Astrocyte of the hippocampus (primary cell): Measurements from ENCODE around the gene ANKRD33.

ENCODE experiments used
- DNase-seq: peaks from one replicate; pipeline ENCODE4 v3.0.0; 2011; ENCODE audit warnings: low read depth, low spot score

Gene ANKRD33

DNA sequence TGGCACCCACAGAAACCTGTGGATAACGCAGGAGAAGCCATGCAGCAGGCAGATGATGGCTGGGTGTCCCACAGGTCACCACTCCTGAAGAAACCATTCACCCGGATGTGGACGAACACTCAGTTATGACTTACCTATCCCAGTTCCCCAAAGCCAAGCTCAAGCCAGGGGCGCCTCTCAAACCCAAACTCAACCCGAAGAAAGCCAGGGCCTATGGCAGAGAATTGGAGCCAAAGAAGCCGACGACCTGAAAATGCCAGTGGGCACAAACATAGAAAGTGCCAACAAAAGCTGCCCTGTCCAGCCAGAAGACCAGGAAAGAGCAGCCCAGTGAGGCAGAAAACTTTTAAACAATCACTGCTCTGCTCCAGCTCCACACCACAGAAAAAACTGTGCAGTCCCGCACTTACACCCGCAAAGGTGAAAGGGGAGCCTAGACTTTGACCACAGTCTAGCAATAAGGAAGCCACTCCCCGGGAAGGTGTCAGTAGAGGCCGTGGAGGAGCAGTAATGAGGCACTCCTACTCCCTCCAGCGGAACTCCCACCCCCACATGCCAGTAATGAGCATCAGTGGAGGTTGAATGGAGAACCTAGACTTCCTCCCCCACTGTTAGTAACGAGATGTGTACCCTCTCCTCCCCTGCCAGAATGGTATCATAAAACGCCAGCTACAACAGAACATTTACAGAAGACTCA, 13.4 kb downstream of the ANKRD33 start:
- DNase-seq: no peak

DNA sequence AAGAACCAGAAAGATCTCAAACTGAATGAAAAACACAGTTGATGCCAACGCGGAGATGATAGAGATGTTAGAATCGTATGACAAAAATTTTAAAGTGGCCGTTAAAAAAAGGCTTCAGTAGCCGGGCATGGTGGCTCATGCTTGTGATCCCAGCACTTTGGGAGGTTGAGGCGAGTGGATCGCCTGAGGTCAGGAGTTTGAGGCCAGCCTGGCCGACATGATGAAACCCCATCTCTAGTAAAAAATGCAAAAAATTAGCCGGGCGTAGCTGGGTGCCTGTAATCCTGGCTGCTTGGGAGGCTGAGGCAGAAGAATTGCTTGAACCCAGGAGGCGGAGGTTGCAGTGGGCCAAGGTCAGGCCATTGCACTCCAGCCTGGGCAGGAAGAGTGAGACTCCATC, 14.0 kb downstream of the ANKRD33 start:
- no peak for DNase-seq

DNA sequence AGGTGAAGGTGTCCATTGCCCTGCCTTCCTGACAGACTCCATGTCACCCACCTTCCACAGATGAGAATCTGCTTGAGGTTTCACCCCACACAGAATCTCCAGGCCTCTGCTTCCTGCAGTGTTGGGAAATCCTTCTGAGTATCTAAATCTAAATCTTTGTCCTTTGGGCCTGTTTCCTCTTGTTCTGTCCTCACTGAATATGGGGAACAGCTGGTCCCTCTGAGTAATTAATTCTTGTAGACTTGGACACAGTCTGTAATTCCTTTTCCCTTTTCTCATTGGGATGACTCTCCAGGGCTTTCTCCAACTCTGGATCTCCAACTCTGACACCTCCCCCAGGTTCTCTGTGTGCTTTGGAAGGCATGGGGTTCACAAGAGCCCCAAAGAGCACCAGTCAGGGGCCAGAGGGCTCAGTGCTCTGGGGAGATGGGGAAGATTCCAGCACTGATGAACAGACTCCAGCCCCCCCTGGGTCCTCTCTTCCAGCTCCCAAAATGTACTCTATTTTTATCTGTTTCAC, 17.1 kb downstream of the ANKRD33 start:
- no peak for DNase-seq

DNA sequence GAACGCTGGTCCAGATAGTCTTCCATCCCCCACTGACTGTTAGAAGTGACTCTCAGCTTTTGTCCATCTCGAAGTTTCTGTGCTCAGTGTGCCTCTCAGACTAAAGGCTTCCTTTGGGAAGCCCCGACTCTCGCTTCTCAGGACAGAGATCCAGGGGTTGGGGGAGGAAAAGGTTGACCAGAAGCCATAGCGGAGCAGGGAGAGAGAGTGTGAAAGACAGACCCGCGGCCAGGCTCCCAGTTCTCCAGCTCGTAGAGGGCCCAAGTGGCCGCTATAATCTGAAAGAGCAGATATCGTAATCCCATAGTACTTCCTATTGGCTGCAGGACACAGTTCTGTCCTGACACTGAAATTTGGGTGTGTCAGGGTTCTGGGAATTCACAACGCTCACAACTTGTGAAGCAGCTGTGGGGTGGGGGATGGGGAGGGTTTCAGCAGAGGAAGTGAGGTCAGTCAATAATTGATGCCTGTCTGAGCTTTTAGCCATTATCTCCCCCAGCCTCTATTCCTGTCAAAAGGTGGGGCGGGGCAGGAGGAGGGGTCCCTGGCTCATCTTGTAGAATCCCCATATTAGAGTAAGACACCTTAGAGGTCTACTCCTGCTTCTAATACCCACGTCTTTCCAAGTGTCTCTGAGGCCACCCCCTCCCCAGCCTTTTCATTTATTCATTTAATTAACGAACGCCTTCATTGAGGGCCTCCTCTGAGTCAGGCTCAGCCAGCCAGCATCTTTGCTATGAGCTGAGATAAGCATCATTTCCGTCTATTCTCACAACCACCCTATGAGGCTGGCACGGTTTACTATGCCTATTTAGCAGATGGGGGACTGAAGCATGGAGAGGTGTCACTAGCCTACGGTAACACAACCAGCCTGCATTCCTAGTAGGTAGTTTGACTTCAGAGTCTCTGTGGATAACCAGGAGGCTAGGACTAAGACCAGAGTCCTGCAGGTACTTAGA, 17.8 kb downstream of the ANKRD33 start:
- no peak for DNase-seq

DNA sequence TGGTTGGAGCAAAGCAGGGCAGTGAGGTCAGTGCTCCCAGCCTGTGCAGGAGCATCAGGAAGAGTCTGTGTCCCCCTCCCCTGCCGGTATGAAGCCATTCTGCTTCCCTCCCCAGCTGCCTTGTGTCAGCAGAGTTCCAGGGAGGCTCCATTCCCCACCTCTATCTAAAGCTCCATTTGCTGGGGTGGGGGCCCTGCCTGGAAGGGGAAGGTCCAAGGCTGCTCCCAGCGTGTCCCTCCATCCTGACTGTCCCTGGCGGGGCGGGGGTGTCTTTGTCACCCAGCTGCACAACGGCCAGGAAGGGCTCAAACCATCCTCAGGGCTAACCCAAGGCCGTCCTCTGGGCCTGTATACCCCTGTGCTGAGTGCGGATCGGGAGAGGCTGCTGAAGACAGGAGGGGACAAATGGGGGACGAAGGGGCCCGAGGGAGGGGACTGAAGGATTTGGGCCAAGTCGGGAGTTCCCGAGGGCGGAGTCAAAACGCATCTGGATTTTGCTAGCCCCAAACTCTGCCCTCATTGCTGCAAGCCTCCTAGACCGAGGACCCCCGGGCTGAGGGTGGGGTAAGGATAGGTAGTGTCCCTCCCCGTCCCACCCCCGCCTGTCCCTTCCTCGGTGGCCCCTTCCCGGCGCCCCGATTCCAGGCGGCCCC, 18.7 kb downstream of the ANKRD33 start:
- DNase-seq: no peak

DNA sequence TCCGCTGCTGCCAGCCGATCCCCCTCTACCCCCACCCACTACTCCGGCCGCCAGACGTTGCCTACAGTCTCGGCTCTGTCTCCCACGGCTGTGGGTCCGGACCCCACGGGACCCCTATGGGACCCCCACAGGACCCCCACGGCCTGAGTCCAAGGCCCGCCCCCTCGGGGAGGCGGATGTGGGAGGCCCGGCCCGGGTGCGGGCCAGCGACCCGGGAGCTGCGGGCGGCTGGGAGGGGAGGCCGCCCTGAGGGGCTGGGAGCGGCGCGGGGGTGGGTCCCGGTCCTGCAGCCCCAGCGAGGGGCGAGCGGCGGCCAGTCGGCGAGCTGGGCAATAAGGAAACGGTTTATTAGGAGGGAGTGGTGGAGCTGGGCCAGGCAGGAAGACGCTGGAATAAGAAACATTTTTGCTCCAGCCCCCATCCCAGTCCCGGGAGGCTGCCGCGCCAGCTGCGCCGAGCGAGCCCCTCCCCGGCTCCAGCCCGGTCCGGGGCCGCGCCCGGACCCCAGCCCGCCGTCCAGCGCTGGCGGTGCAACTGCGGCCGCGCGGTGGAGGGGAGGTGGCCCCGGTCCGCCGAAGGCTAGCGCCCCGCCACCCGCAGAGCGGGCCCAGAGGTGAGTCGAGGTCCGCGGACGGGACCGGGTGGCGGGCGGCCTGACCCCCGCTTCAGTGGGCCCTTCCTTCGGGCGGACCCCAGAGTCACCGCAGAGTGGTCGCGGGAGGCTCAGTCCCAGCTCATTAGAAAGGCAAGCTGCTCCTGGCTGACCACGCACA, 19.4 kb downstream of the ANKRD33 start, which contains the start of gene ACVRL1:
Gene ACVRL1, plus strand, starts transcription at position 422 of the 773 bp plus-strand sequence. CDS start 4,971 bp downstream, outside the sequence.
- DNase-seq: peak; percentile 45

DNA sequence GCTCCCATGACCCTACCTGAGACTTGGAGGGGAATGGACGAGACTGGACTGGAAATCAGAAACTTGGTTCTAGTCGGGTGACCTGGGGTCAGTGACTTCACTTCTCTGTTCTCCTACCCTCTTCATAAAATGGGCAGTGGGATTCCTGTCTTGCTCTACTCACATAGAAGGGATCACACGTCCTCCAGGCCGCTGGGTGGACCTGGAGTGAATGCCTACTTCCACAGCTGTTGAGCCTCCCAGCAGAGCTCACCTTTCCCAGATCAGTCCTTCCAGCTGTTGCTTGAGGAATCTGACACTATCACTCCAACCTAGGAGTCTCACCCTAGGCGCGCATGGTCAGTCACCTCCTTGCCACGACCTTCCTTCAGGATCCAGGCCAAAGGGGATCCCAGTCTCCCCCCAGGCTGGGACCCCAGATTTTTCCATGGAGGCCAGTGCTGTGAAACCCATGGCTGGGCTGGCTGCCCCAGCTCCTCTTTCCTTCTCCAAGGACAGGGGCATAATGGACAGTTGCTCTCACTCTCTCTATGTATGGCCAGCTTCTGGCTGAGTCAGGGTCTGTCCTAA, 20.0 kb downstream of the ANKRD33 start:
- no peak for DNase-seq

DNA sequence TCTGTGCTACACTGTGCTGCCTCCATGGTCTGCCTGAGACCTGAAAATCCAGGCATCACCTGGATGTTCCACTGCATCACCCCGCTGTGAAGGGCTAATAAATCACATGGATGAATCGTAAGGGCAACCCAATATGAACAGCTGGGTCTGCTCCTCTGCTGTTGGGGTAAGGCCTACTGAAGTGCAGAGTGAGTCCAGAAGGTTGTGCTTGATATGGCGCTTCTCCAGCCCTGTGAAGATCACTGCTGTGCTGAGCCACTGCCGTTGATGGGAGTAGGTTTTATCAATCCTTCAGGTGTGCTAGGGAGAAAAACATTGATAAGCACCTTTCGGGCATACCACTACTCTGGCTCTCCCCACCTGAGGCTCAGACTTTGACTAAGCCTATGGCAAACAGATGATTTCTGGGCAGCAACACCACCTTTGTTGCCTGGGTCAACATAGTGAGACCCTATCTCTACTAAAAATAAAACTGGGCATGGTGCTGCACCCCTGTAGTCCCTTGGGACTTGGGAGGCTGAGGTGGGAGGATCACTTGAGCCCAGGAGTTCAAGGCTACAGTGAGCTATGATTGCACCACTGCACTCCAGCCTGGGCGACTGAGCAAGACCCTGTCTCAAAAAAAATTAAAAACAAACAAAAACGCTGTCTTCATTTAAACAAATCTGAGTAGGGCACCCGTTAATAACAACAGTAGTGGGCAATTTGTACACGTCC, 21.1 kb downstream of the ANKRD33 start:
- no peak for DNase-seq

DNA sequence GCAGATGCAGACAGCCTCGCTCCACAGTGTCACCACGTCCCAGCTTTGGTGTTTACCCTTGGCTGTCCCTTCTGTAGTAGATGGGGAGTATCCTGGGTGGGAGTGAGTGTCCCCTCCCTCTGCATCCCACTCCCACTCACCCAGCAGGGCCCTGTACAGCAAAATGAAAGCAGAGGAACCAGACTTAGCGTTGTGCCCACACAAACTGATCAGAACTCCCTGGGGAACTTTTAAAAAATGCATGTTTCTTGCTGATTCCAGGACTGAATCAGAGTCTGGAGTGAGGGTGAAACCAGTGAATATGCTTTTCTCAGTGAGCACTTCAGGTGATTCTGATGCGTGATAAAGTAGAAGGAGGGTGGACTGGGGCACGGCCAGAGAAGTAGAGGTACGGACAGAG, 22.3 kb downstream of the ANKRD33 start:
- DNase-seq: no peak

DNA sequence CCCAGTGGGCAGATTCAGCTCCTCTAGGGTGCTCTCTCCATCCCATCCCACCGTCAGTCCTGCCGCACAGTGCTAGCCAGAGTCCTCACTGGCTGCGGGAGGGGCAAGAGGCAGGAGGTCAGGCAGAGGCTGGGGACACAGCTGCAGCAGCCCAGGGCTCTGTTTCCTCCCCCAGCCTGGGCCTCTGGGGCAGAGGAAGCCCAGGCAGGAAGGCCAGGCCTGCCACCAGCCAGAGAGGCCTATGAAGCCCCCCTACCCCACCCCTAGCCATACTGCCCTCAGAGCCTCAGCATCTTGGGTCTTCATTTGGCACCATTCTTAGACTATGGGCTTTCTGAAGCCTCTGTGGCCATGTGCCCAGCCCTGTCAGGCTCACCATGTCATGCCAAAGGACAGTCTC, 22.8 kb downstream of the ANKRD33 start:
- no peak for DNase-seq

DNA sequence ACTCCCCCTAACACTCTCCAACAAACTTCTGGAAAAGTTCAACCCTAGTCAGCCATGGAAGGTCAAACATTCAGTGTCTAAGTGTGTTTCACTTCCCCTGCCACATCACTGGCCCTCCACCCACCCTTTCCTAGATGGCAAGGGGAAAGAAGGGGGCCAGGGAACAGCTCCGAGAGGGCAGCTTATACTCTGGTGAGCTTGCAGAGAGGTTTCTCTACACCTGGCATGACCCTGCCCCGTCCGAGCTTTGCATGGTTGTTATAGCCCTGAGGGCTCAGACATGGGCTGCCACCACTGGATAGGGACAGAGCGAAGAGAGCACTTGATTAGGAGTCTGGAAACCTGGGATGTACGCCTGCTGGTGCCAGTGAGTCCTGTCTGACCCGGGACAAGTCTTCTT, 23.4 kb downstream of the ANKRD33 start:
- DNase-seq: no peak

DNA sequence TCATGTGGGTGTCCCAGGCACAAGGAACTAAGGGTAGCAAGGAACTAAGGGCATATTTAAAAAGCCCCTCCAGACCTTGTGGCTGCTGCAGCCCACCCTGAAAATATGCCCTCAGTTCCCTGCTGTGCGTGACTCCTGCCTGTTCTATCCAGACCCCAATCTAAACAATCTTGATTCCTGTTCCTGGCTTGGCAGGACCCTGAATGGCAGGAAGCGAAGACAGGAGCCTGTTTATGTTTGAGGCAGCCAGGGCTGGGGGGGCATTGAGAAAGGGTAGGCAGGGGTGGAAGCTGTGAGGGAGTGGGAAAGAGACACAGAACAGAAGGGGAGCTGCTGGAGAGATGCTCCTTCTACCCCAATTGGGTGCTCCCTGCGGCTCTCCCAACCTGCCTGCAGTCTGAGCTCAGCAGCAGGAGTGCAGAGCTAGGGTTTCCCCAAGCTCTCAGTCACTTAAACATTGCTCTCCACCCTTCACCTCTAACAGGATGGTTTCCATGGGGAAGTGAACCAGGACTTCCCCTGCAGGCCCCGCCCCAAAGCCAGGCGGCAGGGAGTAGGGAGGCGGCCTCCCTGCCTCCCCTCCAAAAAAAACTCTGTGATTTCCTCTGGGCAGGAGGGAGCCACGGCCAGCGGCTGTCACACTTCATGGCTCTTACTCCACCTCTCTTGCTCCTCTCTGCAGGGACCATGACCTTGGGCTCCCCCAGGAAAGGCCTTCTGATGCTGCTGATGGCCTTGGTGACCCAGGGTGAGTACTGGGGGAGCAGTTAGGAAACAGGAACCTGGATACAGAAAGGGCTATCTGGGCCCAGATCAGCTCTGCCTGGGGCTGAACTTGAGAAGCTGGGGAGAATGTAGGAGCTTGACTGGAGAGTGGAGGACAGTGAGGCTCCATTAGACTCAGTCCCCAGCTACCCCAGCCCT, 24.1 kb downstream of the ANKRD33 start:
- DNase-seq: no peak

DNA sequence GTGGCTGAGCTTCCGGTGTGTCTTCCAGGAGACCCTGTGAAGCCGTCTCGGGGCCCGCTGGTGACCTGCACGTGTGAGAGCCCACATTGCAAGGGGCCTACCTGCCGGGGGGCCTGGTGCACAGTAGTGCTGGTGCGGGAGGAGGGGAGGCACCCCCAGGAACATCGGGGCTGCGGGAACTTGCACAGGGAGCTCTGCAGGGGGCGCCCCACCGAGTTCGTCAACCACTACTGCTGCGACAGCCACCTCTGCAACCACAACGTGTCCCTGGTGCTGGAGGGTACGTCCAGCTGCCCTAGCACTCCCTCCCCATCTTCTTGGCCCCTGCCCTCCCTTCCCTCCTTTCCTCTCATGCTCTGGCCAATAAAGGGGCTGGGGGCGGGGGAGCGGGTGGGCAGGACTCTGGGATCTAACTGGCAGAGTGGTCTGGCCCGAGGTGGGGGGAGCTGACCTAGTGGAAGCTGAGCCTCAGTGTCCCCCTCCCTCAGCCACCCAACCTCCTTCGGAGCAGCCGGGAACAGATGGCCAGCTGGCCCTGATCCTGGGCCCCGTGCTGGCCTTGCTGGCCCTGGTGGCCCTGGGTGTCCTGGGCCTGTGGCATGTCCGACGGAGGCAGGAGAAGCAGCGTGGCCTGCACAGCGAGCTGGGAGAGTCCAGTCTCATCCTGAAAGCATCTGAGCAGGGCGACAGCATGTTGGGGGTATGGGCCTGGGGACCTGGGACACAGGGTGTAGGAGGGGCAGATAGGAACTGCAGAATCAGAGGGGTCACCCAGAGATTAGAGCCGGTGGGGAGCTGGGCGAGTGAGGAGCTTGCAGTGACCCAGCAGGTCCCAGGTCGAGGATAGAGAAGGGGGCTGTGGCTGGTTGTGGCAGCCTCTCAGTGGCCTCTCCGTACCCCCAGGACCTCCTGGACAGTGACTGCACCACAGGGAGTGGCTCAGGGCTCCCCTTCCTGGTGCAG, 25.4 kb downstream of the ANKRD33 start:
- no peak for DNase-seq

DNA sequence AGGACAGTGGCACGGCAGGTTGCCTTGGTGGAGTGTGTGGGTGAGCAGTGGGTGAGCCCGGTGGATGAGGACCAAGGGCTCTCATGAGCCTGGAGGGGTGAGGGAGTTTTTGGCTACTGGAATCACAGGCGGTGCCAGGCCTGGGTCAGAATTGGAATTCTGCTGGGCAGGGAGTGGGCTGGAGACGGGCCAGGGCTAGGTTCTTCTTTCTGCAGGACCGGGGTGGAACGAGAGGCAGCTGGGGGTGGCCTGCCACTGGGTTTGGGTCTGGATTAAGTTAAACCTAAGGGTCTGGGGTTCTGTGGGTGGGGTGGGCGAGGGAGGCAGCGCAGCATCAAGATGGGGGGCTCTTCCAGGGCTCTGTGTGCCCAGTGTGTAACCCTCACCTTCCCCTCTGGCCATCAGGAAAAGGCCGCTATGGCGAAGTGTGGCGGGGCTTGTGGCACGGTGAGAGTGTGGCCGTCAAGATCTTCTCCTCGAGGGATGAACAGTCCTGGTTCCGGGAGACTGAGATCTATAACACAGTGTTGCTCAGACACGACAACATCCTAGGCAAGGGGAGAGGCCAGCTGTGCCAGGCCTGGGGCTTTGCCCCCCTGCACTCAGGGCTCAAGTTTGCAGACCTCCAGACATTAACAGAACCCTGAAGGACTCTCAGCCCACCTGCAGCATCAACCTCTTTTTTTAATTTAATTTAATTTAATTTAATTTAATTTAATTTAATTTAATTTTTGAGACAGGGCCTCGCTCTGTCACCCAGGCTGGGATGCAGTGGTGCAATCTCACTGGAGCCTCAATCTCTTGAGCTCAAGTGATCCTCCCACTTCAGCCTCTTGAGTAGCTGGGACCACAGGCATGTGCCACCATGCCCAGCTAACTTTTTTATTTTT, 26.4 kb downstream of the ANKRD33 start:
- no peak for DNase-seq

DNA sequence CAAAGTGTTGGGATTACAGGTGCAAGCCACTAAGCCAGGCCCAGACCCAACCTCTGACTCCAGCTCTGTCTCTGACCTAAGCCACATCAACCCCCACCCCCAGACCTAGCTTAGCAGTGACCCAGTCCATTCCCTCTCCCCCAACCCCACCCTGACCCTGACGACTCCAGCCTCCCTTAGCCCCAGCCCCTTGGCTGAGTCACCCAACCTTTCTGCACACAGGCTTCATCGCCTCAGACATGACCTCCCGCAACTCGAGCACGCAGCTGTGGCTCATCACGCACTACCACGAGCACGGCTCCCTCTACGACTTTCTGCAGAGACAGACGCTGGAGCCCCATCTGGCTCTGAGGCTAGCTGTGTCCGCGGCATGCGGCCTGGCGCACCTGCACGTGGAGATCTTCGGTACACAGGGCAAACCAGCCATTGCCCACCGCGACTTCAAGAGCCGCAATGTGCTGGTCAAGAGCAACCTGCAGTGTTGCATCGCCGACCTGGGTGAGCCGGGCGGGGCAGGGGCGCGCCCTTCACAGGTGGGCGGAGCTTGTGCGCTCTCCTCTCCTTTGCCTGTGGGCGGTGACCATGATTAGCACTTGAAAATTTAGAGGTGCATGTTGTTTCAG, 27.2 kb downstream of the ANKRD33 start:
- no peak for DNase-seq

DNA sequence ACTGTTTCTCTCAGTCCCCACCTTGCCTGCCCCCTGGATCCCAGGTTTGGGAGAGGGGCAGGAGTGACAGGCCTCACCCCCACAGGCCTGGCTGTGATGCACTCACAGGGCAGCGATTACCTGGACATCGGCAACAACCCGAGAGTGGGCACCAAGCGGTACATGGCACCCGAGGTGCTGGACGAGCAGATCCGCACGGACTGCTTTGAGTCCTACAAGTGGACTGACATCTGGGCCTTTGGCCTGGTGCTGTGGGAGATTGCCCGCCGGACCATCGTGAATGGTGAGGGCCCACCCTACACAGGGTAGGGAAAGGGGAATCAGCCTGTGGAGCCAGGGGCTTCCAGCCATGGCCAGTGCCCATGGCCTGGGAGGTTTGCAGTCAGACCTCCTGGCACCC, 28.0 kb downstream of the ANKRD33 start:
- no peak for DNase-seq
